Activated B cell treated with CpG ODN at 0.5 μM for 24 hours (primary cell): ENCODE measurements around the gene GCSAM. TPM values are rescaled to one million over a fixed set of nuclear protein-coding genes. Genes with fewer than 3 reads are reported as not detected.

Source experiments
- ATAC-seq: fragments of 200-7000 bp; cut with Tn5 transposase; one replicate; pipeline ENCODE4 v1.10.0; 2021; ENCODE audit warnings: low read depth, mild to moderate bottlenecking, moderate library complexity
- CTCF ChIA-PET: fragments of 350-600 bp; sonication (Branson Sonifier 250); formaldehyde crosslinking; loops from one replicate; lab custom pipeline; 2021; ENCODE audit warnings: antibody characterized with exemption; lab: Charles Lee
- POLR2A ChIA-PET: fragments of 350-600 bp; sonication (Branson Sonifier 250); formaldehyde crosslinking; loops from one replicate; lab custom pipeline; 2021; ENCODE audit warnings: antibody characterized with exemption; lab: Charles Lee
- DNase-seq: peaks from one replicate; pipeline ENCODE4 v3.0.0; 2022
- H3K27ac Mint-ChIP-seq: one replicate; pipeline ENCODE4 v1.8.0; 2020; ENCODE audit warnings: mixed read lengths
- H3K27me3 Mint-ChIP-seq: one replicate; pipeline ENCODE4 v1.8.0; 2021; ENCODE audit warnings: mixed read lengths
- H3K36me3 Mint-ChIP-seq: one replicate; pipeline ENCODE4 v1.8.0; 2021; ENCODE audit warnings: low read depth, mixed read lengths
- H3K4me1 Mint-ChIP-seq: one replicate; pipeline ENCODE4 v1.8.0; 2021; ENCODE audit warnings: mixed read lengths
- H3K4me3 Mint-ChIP-seq: one replicate; pipeline ENCODE4 v1.8.0; 2020; ENCODE audit warnings: mild to moderate bottlenecking, mixed read lengths
- H3K9me3 Mint-ChIP-seq: one replicate; pipeline ENCODE4 v1.8.0; 2020; ENCODE audit warnings: mixed read lengths
- intact Hi-C: fragments of 100-400 bp; cut with micrococcal nuclease; formaldehyde crosslinking; loops from one replicate; pipeline ENCODE4 v1.15.1; 2024
- total RNA-seq: library from RNA; stranded (reverse); gene quantifications from 2 replicates; pipeline ENCODE4 v1.2.3, GENCODE V29; 2022
- TF ChIP-seq, protein P1 (sequence below): fragments of 200-600 bp; IDR thresholded peaks from one replicate; pipeline ENCODE4 v1.8.0; 2022; ENCODE audit warnings: antibody characterized with exemption, mild to moderate bottlenecking

Gene GCSAM
- total RNA-seq, 1 donor from 2014 or later, result 17.3 TPM

DNA sequence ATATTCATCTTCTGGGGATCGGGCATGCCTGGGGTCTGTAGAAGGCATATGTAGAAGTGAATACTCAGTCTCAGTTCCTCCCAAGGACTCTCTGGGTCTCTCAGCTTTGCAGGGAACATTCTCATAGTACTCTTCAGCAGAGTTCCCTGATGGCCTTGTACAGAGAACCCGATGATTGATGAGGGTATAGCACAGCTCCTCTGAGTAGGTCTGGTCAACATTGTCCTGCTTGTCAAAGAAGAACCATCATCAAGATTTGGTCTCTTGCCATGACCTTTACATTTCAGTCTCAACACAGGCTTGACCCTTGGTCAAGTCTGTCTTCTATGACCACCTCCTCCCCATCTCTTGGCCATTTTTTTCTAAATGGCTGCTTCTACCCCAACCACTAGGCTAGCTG, 9.5 kb downstream of the GCSAM start:
- TF ChIP-seq, protein P1, sequence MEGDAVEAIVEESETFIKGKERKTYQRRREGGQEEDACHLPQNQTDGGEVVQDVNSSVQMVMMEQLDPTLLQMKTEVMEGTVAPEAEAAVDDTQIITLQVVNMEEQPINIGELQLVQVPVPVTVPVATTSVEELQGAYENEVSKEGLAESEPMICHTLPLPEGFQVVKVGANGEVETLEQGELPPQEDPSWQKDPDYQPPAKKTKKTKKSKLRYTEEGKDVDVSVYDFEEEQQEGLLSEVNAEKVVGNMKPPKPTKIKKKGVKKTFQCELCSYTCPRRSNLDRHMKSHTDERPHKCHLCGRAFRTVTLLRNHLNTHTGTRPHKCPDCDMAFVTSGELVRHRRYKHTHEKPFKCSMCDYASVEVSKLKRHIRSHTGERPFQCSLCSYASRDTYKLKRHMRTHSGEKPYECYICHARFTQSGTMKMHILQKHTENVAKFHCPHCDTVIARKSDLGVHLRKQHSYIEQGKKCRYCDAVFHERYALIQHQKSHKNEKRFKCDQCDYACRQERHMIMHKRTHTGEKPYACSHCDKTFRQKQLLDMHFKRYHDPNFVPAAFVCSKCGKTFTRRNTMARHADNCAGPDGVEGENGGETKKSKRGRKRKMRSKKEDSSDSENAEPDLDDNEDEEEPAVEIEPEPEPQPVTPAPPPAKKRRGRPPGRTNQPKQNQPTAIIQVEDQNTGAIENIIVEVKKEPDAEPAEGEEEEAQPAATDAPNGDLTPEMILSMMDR, result no peak
- intact Hi-C loops, result no loop called here
- no peak for DNase-seq
- H3K9me3 Mint-ChIP-seq, result no peaks in the 10 kb centered on the region
- peaks cover 95% of the 10 kb centered on the region for H3K4me1 Mint-ChIP-seq
- POLR2A ChIA-PET, result interaction anchor here (0.7 to 1.9 kb wide), 2 partner anchors 12 kb away, joined by 3 to 7 read pairs; no protein-coding TSS in a partner anchor
- no peak overlapping the region for H3K4me3 Mint-ChIP-seq
- no peaks in the 10 kb centered on the region for H3K27me3 Mint-ChIP-seq
- CTCF ChIA-PET, result interaction anchor here (0.9 to 1.2 kb wide), 2 partner anchors 9 to 13 kb away, joined by 3 to 4 read pairs; partner anchors contain the start of gene GCSAM
- H3K27ac Mint-ChIP-seq, result peak overlapping the region; percentile 30
- ATAC-seq, result no peak
- H3K36me3 Mint-ChIP-seq, result peaks cover 39% of the 10 kb centered on the region

DNA sequence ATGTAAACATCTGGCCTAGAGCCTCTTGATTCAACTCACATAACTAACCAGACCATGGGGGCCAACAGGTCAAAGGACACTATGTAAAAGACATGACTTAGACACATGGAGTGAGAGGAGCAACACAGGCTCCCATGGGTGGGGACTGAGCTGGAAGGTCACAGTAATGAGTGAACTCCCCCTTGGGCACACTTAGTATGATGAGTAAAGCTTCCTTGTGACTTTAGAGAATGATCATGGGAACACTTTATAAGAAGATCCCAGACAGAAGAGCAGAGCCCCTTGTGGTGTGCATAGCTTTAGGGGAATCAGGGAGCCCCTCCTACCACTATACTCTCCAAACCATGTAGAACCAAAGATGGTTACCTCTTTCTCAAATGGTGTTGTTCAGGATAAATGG, 10.2 kb downstream of the GCSAM start:
- ChIA-PET POLR2A (interaction anchor here (0.7 to 1.9 kb wide), 2 partner anchors 11 to 13 kb away, joined by 3 to 7 read pairs; no protein-coding TSS in a partner anchor), CTCF (interaction anchor here (1.2 kb wide), 1 partner anchor 10 kb away, joined by 4 read pairs; the partner anchor contains the start of gene GCSAM)
- H3K9me3 Mint-ChIP-seq, result no peaks in the 10 kb centered on the region
- TF ChIP-seq, protein P1, result no peak
- no peak overlapping the region for H3K4me3 Mint-ChIP-seq
- H3K27ac Mint-ChIP-seq, result peak overlapping the region; percentile 24
- ATAC-seq (no peak), DNase-seq (no peak)
- no peaks in the 10 kb centered on the region for H3K27me3 Mint-ChIP-seq
- H3K4me1 Mint-ChIP-seq, result peaks cover 95% of the 10 kb centered on the region
- H3K36me3 Mint-ChIP-seq, result peaks cover 39% of the 10 kb centered on the region
- intact Hi-C loops, result no loop called here

DNA sequence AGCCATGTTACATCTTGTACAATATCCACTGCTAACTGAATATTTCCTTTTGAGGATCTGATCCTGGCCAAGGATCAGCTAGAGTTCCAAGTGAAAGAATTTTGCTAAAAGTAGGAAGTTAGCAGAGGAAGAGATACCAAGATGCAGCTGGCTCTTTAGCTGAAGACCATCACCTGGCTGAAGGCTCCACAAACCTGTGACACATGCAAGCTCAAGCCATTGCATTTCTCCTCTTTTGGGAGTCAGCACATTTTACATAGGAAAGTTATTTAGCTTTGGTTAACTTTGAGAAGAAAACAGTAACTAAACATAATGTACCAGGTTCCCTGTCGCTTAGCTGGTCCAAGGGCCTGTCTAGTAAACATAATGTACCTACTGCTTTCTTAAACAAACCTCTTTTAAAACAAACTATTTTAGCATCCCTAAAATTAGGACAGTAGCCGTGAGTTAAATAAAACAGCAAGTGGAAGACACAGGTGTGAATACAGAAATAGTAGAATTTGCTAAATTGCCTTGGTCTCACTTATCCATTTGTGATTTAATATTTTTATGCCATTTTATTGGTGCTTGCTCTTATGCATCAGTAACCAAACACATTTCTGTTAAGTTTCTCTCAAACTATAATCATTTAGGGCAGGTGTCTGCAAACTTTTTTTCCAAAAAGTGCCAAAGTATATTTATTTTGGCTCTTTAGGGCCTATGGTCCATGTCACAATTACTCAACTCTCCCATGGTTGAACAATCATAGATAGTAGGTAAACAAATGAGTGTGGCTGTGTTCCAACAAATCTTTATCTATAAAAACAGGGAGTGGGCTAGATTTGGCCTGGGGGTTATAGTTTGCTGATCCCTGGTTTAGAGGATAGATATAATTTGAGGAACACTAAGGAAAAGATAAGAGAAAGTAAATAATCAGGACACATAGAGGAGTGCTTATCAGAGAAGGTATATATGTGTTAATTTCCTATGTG, 11.2 kb downstream of the GCSAM start:
- Mint-ChIP-seq H3K4me3 (no peak overlapping the region), H3K36me3 (peaks cover 37% of the 10 kb centered on the region), H3K27ac (peak overlapping the region; percentile 56), H3K27me3 (no peaks in the 10 kb centered on the region), H3K4me1 (peaks cover 95% of the 10 kb centered on the region), H3K9me3 (no peaks in the 10 kb centered on the region)
- intact Hi-C loops, result no loop called here
- no peak for ATAC-seq
- ChIA-PET POLR2A (interaction anchor here (1.1 kb wide), 1 partner anchor 15 kb away, joined by 3 read pairs; no protein-coding TSS in a partner anchor), CTCF (interaction anchor here (1.3 to 1.4 kb wide), 2 partner anchors 10 to 16 kb away, joined by 3 to 8 read pairs; no protein-coding TSS in a partner anchor)
- TF ChIP-seq, protein P1, result no peak
- no peak for DNase-seq

DNA sequence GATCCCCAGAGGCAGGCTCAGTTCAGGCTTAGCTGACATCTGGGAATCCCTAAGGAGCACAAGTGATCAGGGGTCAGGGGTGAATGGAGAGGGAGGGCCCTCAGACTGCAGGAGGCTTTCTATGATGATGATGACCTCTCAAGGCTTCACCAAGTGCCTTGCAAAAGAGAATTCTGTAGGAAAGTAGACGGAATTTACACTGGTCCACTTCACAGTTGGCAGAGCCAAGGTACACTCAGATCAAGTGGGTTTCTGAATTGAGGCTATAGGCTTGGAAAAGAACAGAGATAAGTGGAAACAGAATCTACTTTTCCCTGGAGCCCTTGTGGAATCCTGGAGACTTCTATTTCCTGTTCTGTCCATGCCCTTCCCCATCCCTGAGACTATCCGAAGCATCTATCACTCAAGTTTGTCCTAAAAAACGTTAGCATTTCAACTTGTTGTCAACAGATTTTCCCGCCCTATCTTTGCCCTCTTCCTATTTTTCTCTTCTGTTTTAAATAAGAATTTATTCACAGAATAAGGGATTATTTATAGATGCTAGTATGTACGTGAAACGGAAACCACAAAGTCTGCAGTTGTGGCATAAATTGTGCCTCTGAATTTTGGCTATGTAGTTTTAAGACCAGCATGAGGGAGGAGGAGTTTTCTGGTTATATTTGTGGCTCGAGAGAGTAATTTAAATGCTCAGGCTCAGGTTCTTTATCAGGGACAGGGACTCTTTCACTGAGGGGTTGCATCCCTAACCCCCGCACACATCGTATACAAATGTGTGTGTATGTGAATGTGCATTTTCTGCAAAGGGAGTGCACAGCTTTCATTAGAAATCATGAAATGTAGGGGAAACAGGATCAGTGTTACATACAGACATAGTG, 12.8 kb downstream of the GCSAM start:
- Mint-ChIP-seq H3K4me3 (peak overlapping the region; percentile 42), H3K27me3 (no peaks in the 10 kb centered on the region), H3K9me3 (no peaks in the 10 kb centered on the region), H3K36me3 (peaks cover 21% of the 10 kb centered on the region), H3K27ac (peak overlapping the region; percentile 87), H3K4me1 (peaks cover 95% of the 10 kb centered on the region)
- ATAC-seq, result peak; percentile 31
- intact Hi-C loops, result loop anchor here (1.0 to 10.0 kb wide), 2 partner anchors 9 to 875 kb away; partner anchors contain the start of gene GTPBP8
- no peak for DNase-seq
- POLR2A ChIA-PET, result interaction anchor here (1.0 to 1.6 kb wide), 3 partner anchors 11 to 219 kb away, joined by 3 to 5 read pairs (median 4); partner anchors contain the start of gene GCSAM
- CTCF ChIA-PET, result interaction anchor here (0.8 to 1.3 kb wide), 2 partner anchors 13 to 18 kb away, joined by 3 read pairs; partner anchors contain the start of gene GCSAM
- TF ChIP-seq, protein P1, result no peak
